GM12878 (cell line): Measurements from ENCODE around the gene USP54. TPM values are rescaled to one million over a fixed set of nuclear protein-coding genes. Genes with fewer than 3 reads are reported as not detected.

ENCODE experiments used
- ATAC-seq: fragments of 200-7000 bp; cut with Tn5 transposase; 3 replicates; pipeline ENCODE4 v1.9.1; 2020; ENCODE audit warnings: mild to moderate bottlenecking, moderate library complexity
- BruUV-seq: library from RNA; stranded (reverse); fragments of 400-500 nt; replicated peaks from 2 replicates; lab custom pipeline; 2021; lab: Mats Ljungman, UMichigan
- CTCF ChIA-PET: fragments of 300-600 bp; sonication (Branson Sonifier 250); formaldehyde crosslinking; extraction: SDS; loops from one replicate; lab custom pipeline; 2021; ENCODE audit warnings: inconsistent platforms; lab: Yijun Ruan, JAX
- POLR2A ChIA-PET: fragments of 350-600 bp; formaldehyde crosslinking; extraction: SDS; loops from one replicate; lab custom pipeline; 2021; ENCODE audit warnings: inconsistent platforms; lab: Charles Lee
- RAD21 ChIA-PET: fragments of 300-600 bp; sonication (Branson Sonifier 250); formaldehyde crosslinking; loops from one replicate; lab custom pipeline; 2023; ENCODE audit warnings: antibody characterized with exemption; ENCODE audit not compliant: unreplicated experiment; lab: Charles Lee
- SMC1A ChIA-PET: fragments of 300-600 bp; sonication (Branson Sonifier 250); formaldehyde crosslinking; loops from one replicate; lab custom pipeline; 2023; ENCODE audit not compliant: unreplicated experiment, uncharacterized antibody; lab: Charles Lee
- DNase-seq: peaks from one replicate; pipeline ENCODE4 v3.0.0-alpha.2; 2011; ENCODE audit warnings: low read depth, low spot score
- FAIRE-seq: peaks from 3 replicates; lab custom pipeline; 2011; peaks lifted over from hg19 to GRCh38; lab: Jason Lieb, UNC
- H2AFZ ChIP-seq: 2 replicates; pipeline ENCODE4 v1.6.0; 2011; ENCODE audit warnings: low read depth, low read length, control low read depth; ENCODE audit not compliant: control insufficient read depth
- H3K27ac ChIP-seq: 2 replicates; pipeline ENCODE4 v1.5.1; 2011; ENCODE audit warnings: control low read depth; ENCODE audit not compliant: control insufficient read depth, insufficient read depth
- H3K27me3 ChIP-seq, 2 experiments: replicated peaks in 1 of 2; 2 replicates each; pipeline versions ENCODE4 v1.6.0 to v1.6.1; 2011; ENCODE audit warnings: low read length in 1 of 2; ENCODE audit not compliant: control insufficient read depth in 2 of 2, insufficient read depth in 2 of 2
- H3K36me3 ChIP-seq, 2 experiments: 2 replicates each; pipeline ENCODE4 v1.5.1; 2011; ENCODE audit warnings: low read length in 1 of 2; ENCODE audit not compliant: control insufficient read depth in 2 of 2, insufficient read depth in 2 of 2
- H3K4me1 ChIP-seq: 2 replicates; pipeline ENCODE4 v1.6.1; 2011; ENCODE audit warnings: mild to moderate bottlenecking, low read length, moderate library complexity, mixed read lengths; ENCODE audit not compliant: control insufficient read depth, insufficient read depth
- H3K4me2 ChIP-seq: 2 replicates; pipeline ENCODE4 v1.6.0; 2011; ENCODE audit warnings: control low read depth; ENCODE audit not compliant: control insufficient read depth, insufficient read depth
- H3K4me3 ChIP-seq: fragments of 200-600 bp; sonication (generic); 2 replicates; pipeline ENCODE4 v1.5.1; 2016
- H3K79me2 ChIP-seq: 2 replicates; pipeline ENCODE4 v1.6.0; 2011; ENCODE audit warnings: low read length; ENCODE audit not compliant: control insufficient read depth, insufficient read depth
- H3K9ac ChIP-seq: 2 replicates; pipeline ENCODE4 v1.8.0; 2011; ENCODE audit warnings: low read length, control low read depth, mixed read lengths; ENCODE audit not compliant: control insufficient read depth, insufficient read depth
- H3K9me3 ChIP-seq: replicated peaks from 3 replicates; pipeline ENCODE4 v1.5.1; 2011; ENCODE audit warnings: mild to moderate bottlenecking, low read length; ENCODE audit not compliant: control insufficient read depth, insufficient read depth
- H4K20me1 ChIP-seq: 2 replicates; pipeline ENCODE4 v1.6.0; 2011; ENCODE audit not compliant: control insufficient read depth, insufficient read depth
- BRCA1 ChIP-seq: IDR thresholded peaks from 2 replicates; pipeline ENCODE4 v1.6.1; 2011; ENCODE audit warnings: low read depth, low read length, improper control_type of control experiment
- DPF2 ChIP-seq: fragments of 450-650 bp; IDR thresholded peaks from 2 replicates; pipeline ENCODE4 v1.6.1; 2017; ENCODE audit warnings: mild to moderate bottlenecking
- FOS ChIP-seq: IDR thresholded peaks from 3 replicates; pipeline ENCODE4 v1.6.1; 2011; ENCODE audit warnings: borderline replicate concordance; ENCODE audit not compliant: insufficient read length; ENCODE audit errors: extremely low read depth
- HCFC1 ChIP-seq: fragments of 150-350 bp; IDR thresholded peaks from 2 replicates; pipeline ENCODE4 v1.6.1; 2014; ENCODE audit warnings: low read length
- NFYA ChIP-seq: IDR thresholded peaks from 2 replicates; pipeline ENCODE4 v1.6.1; 2011; ENCODE audit warnings: low read depth, mild to moderate bottlenecking, low read length, improper control_type of control experiment, borderline replicate concordance
- NKRF ChIP-seq: fragments of 450-650 bp; conservative IDR thresholded peaks from 2 replicates; pipeline ENCODE4 v1.6.1; 2017; ENCODE audit warnings: mild to moderate bottlenecking, moderate library complexity
- PBX3 ChIP-seq: IDR thresholded peaks from 2 replicates; pipeline ENCODE4 v1.6.1; 2011; ENCODE audit warnings: mild to moderate bottlenecking, low read depth, low read length, moderate library complexity; ENCODE audit not compliant: insufficient replicate concordance
- PML ChIP-seq: IDR thresholded peaks from 2 replicates; pipeline ENCODE4 v1.6.1; 2012; ENCODE audit warnings: low read length, inconsistent platforms
- POLR2A ChIP-seq: IDR thresholded peaks from 2 replicates; pipeline ENCODE4 v1.6.1; 2011; ENCODE audit warnings: low read depth, mild to moderate bottlenecking, low read length
- POLR2AphosphoS5 ChIP-seq: IDR thresholded peaks from 2 replicates; pipeline ENCODE4 v1.6.1; 2011; ENCODE audit warnings: mild to moderate bottlenecking, low read length, inconsistent platforms
- REST ChIP-seq: IDR thresholded peaks from 2 replicates; pipeline ENCODE4 v1.6.1; 2012; ENCODE audit warnings: mild to moderate bottlenecking, low read depth, low read length
- SMAD1 ChIP-seq: fragments of 450-650 bp; IDR thresholded peaks from 2 replicates; pipeline ENCODE4 v1.6.1; 2018; ENCODE audit warnings: mild to moderate bottlenecking, low read depth; ENCODE audit not compliant: partially characterized antibody
- TBL1XR1 ChIP-seq: IDR thresholded peaks from 2 replicates; pipeline ENCODE4 v1.6.1; 2012; ENCODE audit warnings: low read depth, low read length, improper control_type of control experiment
- ZSCAN29 ChIP-seq: fragments of 450-650 bp; IDR thresholded peaks from 2 replicates; pipeline ENCODE4 v1.6.1; 2017; ENCODE audit warnings: mild to moderate bottlenecking, moderate library complexity
- WGBS: methylation state at CpG from one replicate; pipeline ENCODE4 v1.1.6; 2016; ENCODE audit warnings: low lambda C conversion rate; ENCODE audit not compliant: insufficient replicate concordance, insufficient coverage; ENCODE audit errors: missing lambda C conversion rate; 5-methylcytosine and 5-hydroxymethylcytosine counted together
- in situ Hi-C: fragments of 300-500 bp; cut with MboI; formaldehyde crosslinking; loops from 9 replicates; pipeline ENCODE4 v1.14.3; 2018; ENCODE audit warnings: mixed read lengths
- intact Hi-C: fragments of 100-400 bp; cut with micrococcal nuclease; formaldehyde crosslinking; loops from one replicate; pipeline ENCODE4 v1.14.2; 2022; ENCODE audit not compliant: unreplicated experiment
- polyA plus RNA-seq, 11 experiments: library from polyadenylated mRNA; depleted of rRNA in 4 of 11; unstranded in 6 of 11; stranded (reverse) in 5 of 11; fragments of >200 nt; fragmentation: Nextera tagmentation in 4 of 11; fragmentation: Illumina TruSeq in 1 of 11; extraction: Ambion mirVana in 4 of 11; extraction: Trizol in 1 of 11; gene quantifications; 1 replicate in 1 of 11; 2 replicates in 10 of 11; pipeline versions ENCODE4 v1.2.1 to v1.2.3, GENCODE V29; 2011 to 2016; ENCODE audit warnings: inconsistent platforms in 2 of 11, missing spikeins in 2 of 11, low read depth in 1 of 11
- total RNA-seq, 4 experiments: library from RNA; depleted of rRNA in 3 of 4; stranded (reverse); fragments of >200 nt in 3 of 4; fragmentation: Illumina TruSeq in 1 of 4; extraction: Trizol in 1 of 4; gene quantifications; 2 replicates each; pipeline versions ENCODE4 v1.2.1 to v1.2.3, GENCODE V29; 2013 to 2021

The USP54 gene
- total and polyA plus RNA-seq, 10 of the 15 experiments (the other 5 are each of a cell fraction or from before 2014, with no cell fraction given): 0.93 to 10.5 (median 5.5) TPM

- H3K4me2 ChIP-seq: no peak overlapping the region
- no peak for TF ChIP-seq PML
- TF ChIP-seq FOS: no peak
- TF ChIP-seq NFYA: no peak
- TF ChIP-seq TBL1XR1: no peak
- no peak for TF ChIP-seq POLR2A
- TF ChIP-seq HCFC1: no peak
- TF ChIP-seq ZSCAN29: no peak
- no peak for TF ChIP-seq SMAD1
- no peak for TF ChIP-seq NKRF
- TF ChIP-seq PBX3: no peak
- TF ChIP-seq REST: no peak
- TF ChIP-seq DPF2: no peak
- TF ChIP-seq BRCA1: no peak
- TF ChIP-seq POLR2AphosphoS5: no peak
- in situ Hi-C loops (no loop called here), intact Hi-C loops (no loop called here)
- WGBS: 100% methylated on average over 1 of the region's 1 CpG
- no peaks in the 10 kb centered on the region for H3K9me3 ChIP-seq
- H3K27ac ChIP-seq: no peak overlapping the region
- H3K4me3 ChIP-seq: no peak overlapping the region
- ChIA-PET SMC1A (interaction anchor here (0.5 to 0.6 kb wide), 2 partner anchors 58 to 1184 kb away, joined by 3 read pairs; no protein-coding TSS in a partner anchor), RAD21 (interaction anchor here (0.7 kb wide), 1 partner anchor 92 kb away, joined by 3 read pairs; no protein-coding TSS in a partner anchor), POLR2A (no interaction called here), CTCF (no interaction called here)
- H3K27me3 ChIP-seq: no peaks in the 10 kb centered on the region
- no peaks in the 10 kb centered on the region for H4K20me1 ChIP-seq
- no peak for FAIRE-seq
- H2AFZ ChIP-seq: no peak overlapping the region
- no peaks in the 10 kb centered on the region for H3K79me2 ChIP-seq
- no TSS peak for BruUV-seq
- no peak for ATAC-seq
- no peaks in the 10 kb centered on the region for H3K4me1 ChIP-seq
- DNase-seq: no peak
- H3K9ac ChIP-seq: no peak overlapping the region
- no peaks in the 10 kb centered on the region for H3K36me3 ChIP-seq
These were observed 39.6 kb downstream of the USP54 start for GRCh38 chr10:73551515-73551914.
